T47D (cell line): Measurements from ENCODE around the gene DISP3.

Experiments
- DNase-seq, 2 experiments: peaks; one replicate each; pipeline versions ENCODE4 v3.0.0 to v3.0.0-alpha.2; 2011 to 2012; ENCODE audit warnings: low read depth in 1 of 2, low spot score in 1 of 2
- JUND ChIP-seq: IDR thresholded peaks from 2 replicates; pipeline ENCODE4 v1.6.1; 2012; ENCODE audit warnings: low read depth
- in situ Hi-C: cut with HindIII; loops from 2 replicates; pipeline ENCODE4 v1.10.0; 2016; ENCODE audit warnings: low sequenced_read_pairs, low pct_unique_long_range_greater_than_20kb

DISP3 gene

GRCh38 chr1:11483581-11484320, 4.8 kb downstream of the DISP3 start:
- in situ Hi-C loops, result no loop called here
- DNase-seq, result peak in 1 of 2 experiments; percentile 80
- TF ChIP-seq JUND, result no peak

GRCh38 chr1:11484321-11484655, 5.3 kb downstream of the DISP3 start:
- no peak for TF ChIP-seq JUND
- DNase-seq, result no peak
- in situ Hi-C loops, result no loop called here

GRCh38 chr1:11485191-11485590, 6.2 kb downstream of the DISP3 start:
- in situ Hi-C loops, result no loop called here
- no peak for TF ChIP-seq JUND
- peak in 1 of 2 experiments; percentile 51 for DNase-seq

GRCh38 chr1:11486231-11487009, 7.5 kb downstream of the DISP3 start:
- in situ Hi-C loops, result no loop called here
- DNase-seq, result no peak
- no peak for TF ChIP-seq JUND

- no peak for DNase-seq
- no peak for TF ChIP-seq JUND
- in situ Hi-C loops, result no loop called here
Observed at GRCh38 chr1:11487196-11487751, 8.3 kb downstream of the DISP3 start.

- in situ Hi-C loops, result no loop called here
- no peak for TF ChIP-seq JUND
- DNase-seq, result no peak
Observed at GRCh38 chr1:11488201-11488770, 9.3 kb downstream of the DISP3 start.

GRCh38 chr1:11488966-11489625, 10.1 kb downstream of the DISP3 start:
- no peak for TF ChIP-seq JUND
- no peak for DNase-seq
- in situ Hi-C loops, result no loop called here

GRCh38 chr1:11492235-11492634, 13.3 kb downstream of the DISP3 start:
- no peak for DNase-seq
- in situ Hi-C loops, result no loop called here
- no peak for TF ChIP-seq JUND

GRCh38 chr1:11493972-11494655, 15.2 kb downstream of the DISP3 start:
- in situ Hi-C loops, result no loop called here
- TF ChIP-seq JUND, result no peak
- no peak for DNase-seq

- in situ Hi-C loops, result no loop called here
- DNase-seq, result no peak
- TF ChIP-seq JUND, result no peak
Observed at GRCh38 chr1:11494771-11495170, 15.8 kb downstream of the DISP3 start.

- in situ Hi-C loops, result no loop called here
- no peak for TF ChIP-seq JUND
- DNase-seq, result no peak
Observed at GRCh38 chr1:11495579-11495978, 16.6 kb downstream of the DISP3 start.

- DNase-seq, result no peak
- TF ChIP-seq JUND, result no peak
Observed at GRCh38 chr1:11496551-11497080, 17.7 kb downstream of the DISP3 start.

More at GRCh38 chr1:11496551-11497080, 17.7 kb downstream of the DISP3 start:
- in situ Hi-C loops, result no loop called here
